IMR-90 (cell line): ENCODE results near the gene ZAP70. TPM values are rescaled to one million over a fixed set of nuclear protein-coding genes. Genes with fewer than 3 reads are reported as not detected.

Experiments used
- ATAC-seq: fragments of 200-7000 bp; cut with Tn5 transposase; 2 replicates; pipeline ENCODE4 v1.9.1; 2020; ENCODE audit warnings: low read depth, mild to moderate bottlenecking, moderate library complexity
- BruUV-seq: library from RNA; stranded (reverse); fragments of 400-500 nt; replicated peaks from 2 replicates; lab custom pipeline; 2021; lab: Mats Ljungman, UMichigan
- CTCF ChIA-PET: fragments of 300-600 bp; formaldehyde crosslinking; extraction: SDS; loops from one replicate; lab custom pipeline; 2021; ENCODE audit warnings: antibody characterized with exemption; lab: Yijun Ruan, JAX
- POLR2A ChIA-PET: fragments of 300-600 bp; sonication (Branson Sonifier 250); formaldehyde crosslinking; loops from one replicate; lab custom pipeline; 2022; ENCODE audit warnings: antibody characterized with exemption; ENCODE audit not compliant: unreplicated experiment; lab: Charles Lee
- DNase-seq: peaks from one replicate; pipeline ENCODE4 v3.0.0; 2013
- H2AFZ ChIP-seq: replicated peaks from 2 replicates; pipeline ENCODE3; 2013; ENCODE audit warnings: low read length, mild to moderate bottlenecking; ENCODE audit not compliant: poor library complexity
- H2AK5ac ChIP-seq: 2 replicates; pipeline ENCODE4 v1.6.1; 2013; ENCODE audit warnings: low read depth, low read length, inconsistent platforms
- H2AK9ac ChIP-seq: replicated peaks from 2 replicates; pipeline ENCODE3; 2013; ENCODE audit warnings: mild to moderate bottlenecking, low read depth, low read length, moderate library complexity; ENCODE audit not compliant: poor library complexity
- H2BK120ac ChIP-seq: 2 replicates; pipeline ENCODE4 v1.6.1; 2013; ENCODE audit warnings: low read depth, low read length, inconsistent platforms
- H2BK15ac ChIP-seq: 3 replicates; pipeline ENCODE4 v1.6.1; 2013; ENCODE audit warnings: low read depth, low read length, inconsistent platforms
- H2BK20ac ChIP-seq: 2 replicates; pipeline ENCODE4 v1.6.1; 2013; ENCODE audit warnings: low read depth, mild to moderate bottlenecking, inconsistent platforms, low read length, moderate library complexity
- H2BK5ac ChIP-seq: 2 replicates; pipeline ENCODE4 v1.6.1; 2013; ENCODE audit warnings: mild to moderate bottlenecking, low read depth, low read length, inconsistent platforms; ENCODE audit not compliant: poor library complexity, severe bottlenecking
- H3K14ac ChIP-seq: replicated peaks from 2 replicates; pipeline ENCODE4 v1.6.1; 2013; ENCODE audit warnings: low read depth, low read length, inconsistent platforms
- H3K18ac ChIP-seq: 2 replicates; pipeline ENCODE4 v1.6.1; 2013; ENCODE audit warnings: low read depth, low read length, control low read depth
- H3K23ac ChIP-seq: 2 replicates; pipeline ENCODE4 v1.6.1; 2013; ENCODE audit warnings: low read depth, low read length, inconsistent platforms
- H3K27ac ChIP-seq: 2 replicates; pipeline ENCODE4 v1.5.1; 2013; ENCODE audit warnings: mild to moderate bottlenecking, control low read depth, low read length; ENCODE audit not compliant: insufficient read depth
- H3K27me3 ChIP-seq: 2 replicates; pipeline ENCODE4 v1.6.1; 2013; ENCODE audit warnings: low read length; ENCODE audit not compliant: control insufficient read depth, insufficient read depth
- H3K36me3 ChIP-seq: 2 replicates; pipeline ENCODE4 v1.6.1; 2013; ENCODE audit warnings: low read length, mixed read lengths; ENCODE audit not compliant: control insufficient read depth, insufficient read depth
- H3K4ac ChIP-seq: 2 replicates; pipeline ENCODE4 v1.6.1; 2013; ENCODE audit warnings: low read depth, low read length, inconsistent platforms
- H3K4me1 ChIP-seq: 2 replicates; pipeline ENCODE4 v1.6.1; 2013; ENCODE audit warnings: low read length, mixed read lengths; ENCODE audit not compliant: control insufficient read depth, insufficient read depth
- H3K4me2 ChIP-seq: 2 replicates; pipeline ENCODE4 v1.6.1; 2013; ENCODE audit warnings: low read depth, mild to moderate bottlenecking, control low read depth, low read length, moderate library complexity
- H3K4me3 ChIP-seq: 2 replicates; pipeline ENCODE4 v1.5.1; 2013; ENCODE audit warnings: low read depth, mild to moderate bottlenecking, control low read depth, low read length, moderate library complexity; ENCODE audit not compliant: insufficient read depth
- H3K56ac ChIP-seq: 2 replicates; pipeline ENCODE4 v1.6.1; 2013; ENCODE audit warnings: low read length, inconsistent platforms; ENCODE audit not compliant: insufficient read depth; ENCODE audit errors: extremely low read depth
- H3K79me1 ChIP-seq, 2 experiments: 2 replicates each; pipeline ENCODE4 v1.6.1; 2013; ENCODE audit warnings: low read length in 2 of 2, inconsistent platforms in 1 of 2, low read depth in 1 of 2
- H3K9ac ChIP-seq: 2 replicates; pipeline ENCODE4 v1.6.1; 2013; ENCODE audit warnings: low read depth, low read length, control low read depth
- H3K9me1 ChIP-seq: 2 replicates; pipeline ENCODE4 v1.6.1; 2013; ENCODE audit warnings: low read length, inconsistent platforms; ENCODE audit not compliant: insufficient read depth
- H3K9me3 ChIP-seq: 2 replicates; pipeline ENCODE4 v1.6.1; 2013; ENCODE audit warnings: low read length; ENCODE audit not compliant: control insufficient read depth, insufficient read depth
- H4K20me1 ChIP-seq: 2 replicates; pipeline ENCODE4 v1.6.1; 2013; ENCODE audit warnings: low read length, inconsistent platforms; ENCODE audit not compliant: insufficient read depth
- H4K5ac ChIP-seq: 2 replicates; pipeline ENCODE4 v1.6.1; 2013; ENCODE audit warnings: mild to moderate bottlenecking, low read depth, low read length, control low read depth
- H4K8ac ChIP-seq, 2 experiments: 2 replicates each; pipeline ENCODE4 v1.6.1; 2013; ENCODE audit warnings: low read depth in 2 of 2, low read length in 2 of 2, control low read depth in 1 of 2, inconsistent platforms in 1 of 2
- H4K91ac ChIP-seq: 2 replicates; pipeline ENCODE4 v1.6.1; 2013; ENCODE audit warnings: low read depth, low read length, inconsistent platforms; ENCODE audit not compliant: insufficient read depth
- CEBPB ChIP-seq: IDR thresholded peaks from 2 replicates; pipeline ENCODE4 v1.6.1; 2012; ENCODE audit warnings: low read depth, low read length, improper control_type of control experiment
- MAZ ChIP-seq: IDR thresholded peaks from 2 replicates; pipeline ENCODE4 v1.6.1; 2012; ENCODE audit warnings: low read depth, mild to moderate bottlenecking, low read length, improper control_type of control experiment, moderate library complexity, borderline replicate concordance
- WGBS, 2 experiments: methylation state at CpG; one replicate each; pipeline versions ENCODE4 v1.1.5 to v1.1.7; 2013; ENCODE audit warnings: missing lambda C conversion rate in 2 of 2; ENCODE audit not compliant: insufficient read length in 1 of 2; ENCODE audit errors: extremely low coverage in 2 of 2; 5-methylcytosine and 5-hydroxymethylcytosine counted together
- dilution Hi-C: fragments of 300-500 bp; cut with HindIII; formaldehyde crosslinking; loops from one replicate; pipeline ENCODE4 v1.14.3; 2018; ENCODE audit warnings: low sequenced_read_pairs; ENCODE audit not compliant: unreplicated experiment
- in situ Hi-C: fragments of 300-500 bp; cut with MboI; formaldehyde crosslinking; loops from 3 replicates; pipeline ENCODE4 v1.14.3; 2019; ENCODE audit warnings: low sequenced_read_pairs, inconsistent platforms, mixed read lengths
- intact Hi-C: fragments of 100-400 bp; cut with micrococcal nuclease; formaldehyde crosslinking; loops from 2 replicates; pipeline ENCODE4 v1.10.0; 2022
- polyA plus RNA-seq, 3 experiments: library from polyadenylated mRNA; depleted of rRNA; stranded (reverse); fragments of >200 nt; gene quantifications; 2 replicates each; pipeline ENCODE4 v1.2.3, GENCODE V29; 2012; ENCODE audit warnings: low replicate concordance in 1 of 3
- total RNA-seq: library from RNA; depleted of rRNA; stranded (reverse); fragments of >200 nt; gene quantifications from 2 replicates; pipeline ENCODE4 v1.2.3, GENCODE V29; 2012

The ZAP70 gene
- total and polyA plus RNA-seq, 2 of the 4 experiments (the other 2 are of a cell fraction) = under 0.01 to 0.09 TPM

GRCh38 chr2:97663626-97663961 is 49.8 kb upstream of the ZAP70 start:
- peak overlapping the region; percentile 89 for H2AFZ ChIP-seq
- TF ChIP-seq CEBPB (no peak), MAZ (peak; percentile 51; the same call in 1 of the 2 replicates)
- peak overlapping the region; percentile 91 for H2BK5ac ChIP-seq
- in situ Hi-C loops = loop anchor here (25.0 kb wide), 1 partner anchor 1601 kb away; no protein-coding TSS in a partner anchor
- H2AK5ac ChIP-seq = no peak overlapping the region; the same call in 1 of the 2 replicates
- no TSS peak for BruUV-seq
- peak overlapping the region; percentile 94 for H4K91ac ChIP-seq
- H4K20me1 ChIP-seq = 0 out of 2 replicates have a peak, but pooled peaks cover 8% of the 10 kb centered on the region
- CTCF ChIA-PET = interaction anchor here (0.6 to 1.5 kb wide), 4 partner anchors 12 to 62 kb away, joined by 3 to 5 read pairs (median 4); no protein-coding TSS in a partner anchor
- 1% methylated on average over 22 of the region's 46 CpGs; no CpG with 5 or more reads in 1 of the 2 experiments for WGBS, 2 experiments
- 0 out of 2 replicates have a peak overlapping the region, but pooled peaks have one; percentile 72 for H4K5ac ChIP-seq
- no peak overlapping the region for H3K18ac ChIP-seq
- peak overlapping the region; percentile 97 for H2AK9ac ChIP-seq
- H3K4me3 ChIP-seq = peak overlapping the region; percentile 57
- peak overlapping the region; percentile 96; the same call in 1 of the 2 replicates for H3K4me2 ChIP-seq
- peak overlapping the region; percentile 90 for H3K4ac ChIP-seq
- H3K9me3 ChIP-seq = no peaks in the 10 kb centered on the region
- peak overlapping the region in 1 of 2 experiments; percentile 78; a peak in 2 of 4 replicates for H4K8ac ChIP-seq
- intact Hi-C loops = no loop called here
- H3K9me1 ChIP-seq = peaks cover 9% of the 10 kb centered on the region
- no peaks in the 10 kb centered on the region for H3K27me3 ChIP-seq
- no peak overlapping the region for H3K14ac ChIP-seq
- peaks cover 9% of the 10 kb centered on the region; the same call in 1 of the 2 replicates for H3K36me3 ChIP-seq
- H3K56ac ChIP-seq = no peak overlapping the region
- POLR2A ChIA-PET = interaction anchor here (2.8 kb wide), 1 partner anchor 18 kb away, joined by 15 read pairs; the partner anchor contains the start of gene COX5B
- no peak overlapping the region for H3K23ac ChIP-seq
- no peak overlapping the region for H2BK15ac ChIP-seq
- dilution Hi-C loops = no loop called here
- H2BK120ac ChIP-seq = peak overlapping the region; percentile 73; the same call in 1 of the 2 replicates
- no peak overlapping the region for H2BK20ac ChIP-seq
- H3K27ac ChIP-seq = peak overlapping the region; percentile 95
- no peak for ATAC-seq
- H3K4me1 ChIP-seq = peaks cover 9% of the 10 kb centered on the region
- H3K9ac ChIP-seq = peak overlapping the region; percentile 77
- peaks cover 12 to 43% of the 10 kb centered on the region in 2 experiments; a peak in 3 of 4 replicates for H3K79me1 ChIP-seq
- no peak for DNase-seq
